Erythroblast (primary cell): ENCODE results near the gene GPR21.

Source experiments
- GATA1 ChIP-seq: IDR thresholded peaks from 2 replicates; pipeline ENCODE4 v1.6.1; 2011; ENCODE audit warnings: low read depth, mild to moderate bottlenecking, control low read depth, low read length, moderate library complexity
- POLR2A ChIP-seq: IDR thresholded peaks from 2 replicates; pipeline ENCODE4 v1.6.1; 2011; ENCODE audit warnings: mild to moderate bottlenecking, low read length

GRCh38 chr9:123003466-123003865, 30.0 kb upstream of the GPR21 start:
- TF ChIP-seq POLR2A (no peak), GATA1 (no peak)
